GM23338 (cell line): ENCODE data around the gene TMEM207. TPM values are rescaled to one million over a fixed set of nuclear protein-coding genes. Genes with fewer than 3 reads are reported as not detected.

ENCODE experiments used
- ATAC-seq: fragments of 200-7000 bp; cut with Tn5 transposase; 3 replicates; pipeline ENCODE4 v1.9.1; 2020
- DNase-seq: peaks from one replicate; pipeline ENCODE4 v3.0.0-alpha.2; 2015; ENCODE audit warnings: low spot score
- H2AFZ ChIP-seq: fragments of 200-600 bp; sonication (generic); 2 replicates; pipeline ENCODE4 v1.8.0; 2016; ENCODE audit warnings: antibody characterized with exemption, mild to moderate bottlenecking, moderate library complexity
- H3F3A ChIP-seq: fragments of 200-600 bp; sonication (generic); replicated peaks from 2 replicates; pipeline ENCODE4 v1.8.0; 2017; ENCODE audit warnings: antibody characterized with exemption, mixed run types, low read depth
- H3K27ac ChIP-seq: fragments of 200-600 bp; sonication (generic); 2 replicates; pipeline ENCODE4 v1.6.1; 2016; ENCODE audit warnings: low read depth
- H3K27me3 ChIP-seq: fragments of 200-600 bp; sonication (generic); 2 replicates; pipeline ENCODE4 v1.8.0; 2016; ENCODE audit warnings: mild to moderate bottlenecking, mixed run types, moderate library complexity; ENCODE audit not compliant: insufficient read depth
- H3K36me3 ChIP-seq: fragments of 200-600 bp; sonication (generic); 2 replicates; pipeline ENCODE4 v1.8.0; 2016; ENCODE audit warnings: mild to moderate bottlenecking; ENCODE audit not compliant: insufficient read depth
- H3K4me1 ChIP-seq: fragments of 200-600 bp; sonication (generic); 2 replicates; pipeline ENCODE4 v1.8.0; 2016; ENCODE audit warnings: mild to moderate bottlenecking, moderate library complexity; ENCODE audit not compliant: insufficient read depth
- H3K4me2 ChIP-seq: fragments of 200-600 bp; sonication (generic); 2 replicates; pipeline ENCODE4 v1.7.1; 2017; ENCODE audit warnings: mixed run types
- H3K4me3 ChIP-seq: fragments of 200-600 bp; sonication (generic); 2 replicates; pipeline ENCODE4 v1.6.1; 2016; ENCODE audit warnings: mixed run types
- H3K79me2 ChIP-seq: fragments of 200-600 bp; sonication (generic); replicated peaks from 2 replicates; pipeline ENCODE4 v1.8.0; 2017; ENCODE audit warnings: mild to moderate bottlenecking; ENCODE audit not compliant: insufficient read depth
- H3K9me2 ChIP-seq: fragments of 200-600 bp; sonication (generic); 2 replicates; pipeline ENCODE4 v1.8.0; 2017; ENCODE audit not compliant: insufficient read depth
- H4K20me1 ChIP-seq: fragments of 200-600 bp; sonication (generic); replicated peaks from 2 replicates; pipeline ENCODE4 v1.8.0; 2017; ENCODE audit warnings: mild to moderate bottlenecking; ENCODE audit not compliant: insufficient read depth
- H3K27ac Mint-ChIP-seq: 2 replicates; pipeline ENCODE4 v1.8.0; 2020; ENCODE audit warnings: inconsistent platforms, mild to moderate bottlenecking, moderate library complexity, mixed read lengths
- H3K27me3 Mint-ChIP-seq: 3 replicates; pipeline ENCODE4 v1.8.0; 2022; ENCODE audit warnings: low read depth, mild to moderate bottlenecking, moderate library complexity, mixed read lengths, inconsistent platforms; ENCODE audit not compliant: insufficient read depth, poor library complexity
- H3K36me3 Mint-ChIP-seq: 3 replicates; pipeline ENCODE4 v1.8.0; 2021; ENCODE audit warnings: low read depth, mild to moderate bottlenecking, inconsistent platforms, moderate library complexity, mixed read lengths
- H3K4me1 Mint-ChIP-seq: 3 replicates; pipeline ENCODE4 v1.8.0; 2020; ENCODE audit warnings: mild to moderate bottlenecking, inconsistent platforms, mixed read lengths
- H3K4me3 Mint-ChIP-seq: 3 replicates; pipeline ENCODE4 v1.8.0; 2021; ENCODE audit warnings: moderate library complexity, mild to moderate bottlenecking, inconsistent platforms, mixed read lengths
- H3K9me3 Mint-ChIP-seq: 3 replicates; pipeline ENCODE4 v1.8.0; 2020; ENCODE audit warnings: moderate library complexity, mild to moderate bottlenecking, inconsistent platforms, mixed read lengths
- CREB1 ChIP-seq: fragments of 250-450 bp; sonication (Bioruptor Pico); IDR thresholded peaks from 2 replicates; pipeline ENCODE4 v1.5.0; 2020; ENCODE audit warnings: low read depth, mild to moderate bottlenecking, moderate library complexity
- EZH2 ChIP-seq: fragments of 200-600 bp; sonication (generic); IDR thresholded peaks from one replicate; pipeline ENCODE4 v1.8.0; 2017; ENCODE audit warnings: antibody characterized with exemption, mild to moderate bottlenecking, low read depth; ENCODE audit not compliant: unreplicated experiment
- EZH2phosphoT487 ChIP-seq: fragments of 200-600 bp; sonication (generic); IDR thresholded peaks from one replicate; pipeline ENCODE4 v1.8.1; 2018; ENCODE audit warnings: antibody characterized with exemption; ENCODE audit not compliant: unreplicated experiment
- JUNB ChIP-seq: IDR thresholded peaks from one replicate; pipeline ENCODE4 v1.6.1; 2016; ENCODE audit warnings: antibody characterized with exemption; ENCODE audit not compliant: unreplicated experiment
- NANOG ChIP-seq: IDR thresholded peaks from 2 replicates; pipeline ENCODE4 v1.6.1; 2016; ENCODE audit warnings: antibody characterized with exemption, borderline replicate concordance
- POLR2AphosphoS5 ChIP-seq: IDR thresholded peaks from 2 replicates; pipeline ENCODE4 v1.6.1; 2016; ENCODE audit warnings: antibody characterized with exemption, low read depth
- STAT1 ChIP-seq: IDR thresholded peaks from one replicate; pipeline ENCODE4 v1.6.1; 2016; ENCODE audit warnings: antibody characterized with exemption; ENCODE audit not compliant: unreplicated experiment
- ZNF114 ChIP-seq: fragments of 250-450 bp; sonication (Bioruptor Pico); IDR thresholded peaks from 2 replicates; pipeline ENCODE4 v1.5.0; 2020; ENCODE audit warnings: mild to moderate bottlenecking, moderate library complexity
- ZNF331 ChIP-seq: fragments of 250-450 bp; sonication (Bioruptor Pico); IDR thresholded peaks from 2 replicates; pipeline ENCODE4 v1.5.0; 2020; ENCODE audit warnings: low read depth, mild to moderate bottlenecking, moderate library complexity
- polyA plus RNA-seq: library from polyadenylated mRNA; unstranded; fragments of >200 nt; fragmentation: Nextera tagmentation; extraction: Ambion mirVana; gene quantifications from 2 replicates; pipeline ENCODE4 v1.2.1, GENCODE V29; 2016
- total RNA-seq: library from RNA; depleted of rRNA; stranded (reverse); fragments of >200 nt; shearing (Covaris generic); gene quantifications from 2 replicates; pipeline ENCODE4 v1.2.3, GENCODE V29; 2014
- TF ChIP-seq, protein P1 (sequence below): IDR thresholded peaks from one replicate; pipeline ENCODE4 v1.6.1; 2018; ENCODE audit warnings: antibody characterized with exemption; ENCODE audit not compliant: unreplicated experiment
- TF ChIP-seq, protein P2 (sequence below): IDR thresholded peaks from 2 replicates; pipeline ENCODE4 v1.6.1; 2016; ENCODE audit warnings: antibody characterized with exemption
- TF ChIP-seq, protein P3 (sequence below): fragments of 250-450 bp; sonication (Bioruptor Pico); IDR thresholded peaks from 2 replicates; pipeline ENCODE4 v1.5.0; 2020; ENCODE audit warnings: mild to moderate bottlenecking, moderate library complexity

TMEM207 gene
- total and polyA plus RNA-seq, 2 experiments from 2014 or later = not detected

DNA sequence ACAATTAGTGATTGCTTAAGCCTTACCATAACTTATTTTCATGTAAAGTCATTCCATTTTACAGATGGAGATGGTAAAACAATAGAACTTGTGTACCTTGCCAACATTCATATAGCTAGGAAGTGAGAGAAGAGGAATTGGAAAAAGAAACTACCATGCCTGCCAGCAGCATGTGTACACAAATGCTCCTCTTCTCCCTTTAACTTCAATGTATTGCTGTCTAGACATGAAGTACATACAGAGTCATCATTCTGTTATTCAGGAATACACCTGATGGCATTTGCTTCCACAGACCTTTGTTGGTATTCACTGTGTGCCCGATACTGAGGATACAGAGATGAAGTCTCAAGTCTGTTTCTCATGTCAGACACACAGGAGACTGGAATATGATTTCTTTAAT is 7.1 kb upstream of the TMEM207 start:
- Histone ChIP-seq H3K4me3 (no peak overlapping the region), H3K4me1 (no peaks in the 10 kb centered on the region), H2AFZ (no peak overlapping the region), H3K79me2 (no peaks in the 10 kb centered on the region), H3K36me3 (no peaks in the 10 kb centered on the region), H3K27me3 (no peaks in the 10 kb centered on the region), H4K20me1 (no peaks in the 10 kb centered on the region), H3F3A (no peaks in the 10 kb centered on the region), H3K4me2 (no peak overlapping the region), H3K9me2 (no peaks in the 10 kb centered on the region), H3K27ac (no peak overlapping the region)
- H3K4me3 Mint-ChIP-seq = no peak overlapping the region
- no peaks in the 10 kb centered on the region for H3K36me3 Mint-ChIP-seq
- H3K27me3 Mint-ChIP-seq = no peaks in the 10 kb centered on the region
- H3K4me1 Mint-ChIP-seq = no peaks in the 10 kb centered on the region
- ATAC-seq = no peak
- TF ChIP-seq ZNF331 = no peak
- H3K27ac Mint-ChIP-seq = no peak overlapping the region
- DNase-seq = no peak
- H3K9me3 Mint-ChIP-seq = no peaks in the 10 kb centered on the region

DNA sequence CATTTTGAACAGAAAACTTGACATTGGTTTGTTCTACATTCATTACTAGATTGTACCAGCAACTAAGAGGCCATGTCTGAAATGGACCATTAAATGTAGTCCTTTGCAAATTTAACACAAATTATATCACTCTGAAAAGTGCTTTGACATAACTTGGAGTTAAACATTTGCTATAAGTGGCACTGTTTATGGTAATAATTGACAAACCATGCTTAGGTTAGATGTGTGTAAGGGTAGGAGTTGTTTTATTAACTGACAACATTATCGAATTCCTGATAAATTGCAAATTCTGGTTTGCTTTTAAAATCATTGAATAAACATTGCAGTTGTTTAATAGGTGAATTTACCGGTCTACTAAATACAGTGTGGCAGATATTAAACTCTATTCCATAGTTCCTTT is 6.1 kb upstream of the TMEM207 start:
- H3K4me2 ChIP-seq = no peak overlapping the region
- H3K4me1 Mint-ChIP-seq = no peaks in the 10 kb centered on the region
- no peaks in the 10 kb centered on the region for H3F3A ChIP-seq
- H4K20me1 ChIP-seq = no peaks in the 10 kb centered on the region
- ATAC-seq (no peak), DNase-seq (no peak)
- H3K27me3 Mint-ChIP-seq = no peaks in the 10 kb centered on the region
- H3K4me3 Mint-ChIP-seq = no peak overlapping the region
- no peaks in the 10 kb centered on the region for H3K36me3 ChIP-seq
- no peak overlapping the region for H2AFZ ChIP-seq
- no peak overlapping the region for H3K27ac ChIP-seq
- H3K4me3 ChIP-seq = no peak overlapping the region
- no peaks in the 10 kb centered on the region for H3K36me3 Mint-ChIP-seq
- no peaks in the 10 kb centered on the region for H3K27me3 ChIP-seq
- H3K4me1 ChIP-seq = no peaks in the 10 kb centered on the region
- H3K27ac Mint-ChIP-seq = no peak overlapping the region
- H3K79me2 ChIP-seq = no peaks in the 10 kb centered on the region
- no peaks in the 10 kb centered on the region for H3K9me2 ChIP-seq
- no peaks in the 10 kb centered on the region for H3K9me3 Mint-ChIP-seq
- TF ChIP-seq POLR2AphosphoS5 (no peak), EZH2phosphoT487 (no peak), ZNF114 (CRISPR knock-in tag) (no peak), EZH2 (no peak), CREB1 (no peak), ZNF331 (no peak), NANOG (no peak), JUNB (no peak), STAT1 (no peak)
- TF ChIP-seq, protein P1, sequence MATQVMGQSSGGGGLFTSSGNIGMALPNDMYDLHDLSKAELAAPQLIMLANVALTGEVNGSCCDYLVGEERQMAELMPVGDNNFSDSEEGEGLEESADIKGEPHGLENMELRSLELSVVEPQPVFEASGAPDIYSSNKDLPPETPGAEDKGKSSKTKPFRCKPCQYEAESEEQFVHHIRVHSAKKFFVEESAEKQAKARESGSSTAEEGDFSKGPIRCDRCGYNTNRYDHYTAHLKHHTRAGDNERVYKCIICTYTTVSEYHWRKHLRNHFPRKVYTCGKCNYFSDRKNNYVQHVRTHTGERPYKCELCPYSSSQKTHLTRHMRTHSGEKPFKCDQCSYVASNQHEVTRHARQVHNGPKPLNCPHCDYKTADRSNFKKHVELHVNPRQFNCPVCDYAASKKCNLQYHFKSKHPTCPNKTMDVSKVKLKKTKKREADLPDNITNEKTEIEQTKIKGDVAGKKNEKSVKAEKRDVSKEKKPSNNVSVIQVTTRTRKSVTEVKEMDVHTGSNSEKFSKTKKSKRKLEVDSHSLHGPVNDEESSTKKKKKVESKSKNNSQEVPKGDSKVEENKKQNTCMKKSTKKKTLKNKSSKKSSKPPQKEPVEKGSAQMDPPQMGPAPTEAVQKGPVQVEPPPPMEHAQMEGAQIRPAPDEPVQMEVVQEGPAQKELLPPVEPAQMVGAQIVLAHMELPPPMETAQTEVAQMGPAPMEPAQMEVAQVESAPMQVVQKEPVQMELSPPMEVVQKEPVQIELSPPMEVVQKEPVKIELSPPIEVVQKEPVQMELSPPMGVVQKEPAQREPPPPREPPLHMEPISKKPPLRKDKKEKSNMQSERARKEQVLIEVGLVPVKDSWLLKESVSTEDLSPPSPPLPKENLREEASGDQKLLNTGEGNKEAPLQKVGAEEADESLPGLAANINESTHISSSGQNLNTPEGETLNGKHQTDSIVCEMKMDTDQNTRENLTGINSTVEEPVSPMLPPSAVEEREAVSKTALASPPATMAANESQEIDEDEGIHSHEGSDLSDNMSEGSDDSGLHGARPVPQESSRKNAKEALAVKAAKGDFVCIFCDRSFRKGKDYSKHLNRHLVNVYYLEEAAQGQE = no peak
- TF ChIP-seq, protein P2, sequence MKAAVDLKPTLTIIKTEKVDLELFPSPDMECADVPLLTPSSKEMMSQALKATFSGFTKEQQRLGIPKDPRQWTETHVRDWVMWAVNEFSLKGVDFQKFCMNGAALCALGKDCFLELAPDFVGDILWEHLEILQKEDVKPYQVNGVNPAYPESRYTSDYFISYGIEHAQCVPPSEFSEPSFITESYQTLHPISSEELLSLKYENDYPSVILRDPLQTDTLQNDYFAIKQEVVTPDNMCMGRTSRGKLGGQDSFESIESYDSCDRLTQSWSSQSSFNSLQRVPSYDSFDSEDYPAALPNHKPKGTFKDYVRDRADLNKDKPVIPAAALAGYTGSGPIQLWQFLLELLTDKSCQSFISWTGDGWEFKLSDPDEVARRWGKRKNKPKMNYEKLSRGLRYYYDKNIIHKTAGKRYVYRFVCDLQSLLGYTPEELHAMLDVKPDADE = no peak
- TF ChIP-seq, protein P3, sequence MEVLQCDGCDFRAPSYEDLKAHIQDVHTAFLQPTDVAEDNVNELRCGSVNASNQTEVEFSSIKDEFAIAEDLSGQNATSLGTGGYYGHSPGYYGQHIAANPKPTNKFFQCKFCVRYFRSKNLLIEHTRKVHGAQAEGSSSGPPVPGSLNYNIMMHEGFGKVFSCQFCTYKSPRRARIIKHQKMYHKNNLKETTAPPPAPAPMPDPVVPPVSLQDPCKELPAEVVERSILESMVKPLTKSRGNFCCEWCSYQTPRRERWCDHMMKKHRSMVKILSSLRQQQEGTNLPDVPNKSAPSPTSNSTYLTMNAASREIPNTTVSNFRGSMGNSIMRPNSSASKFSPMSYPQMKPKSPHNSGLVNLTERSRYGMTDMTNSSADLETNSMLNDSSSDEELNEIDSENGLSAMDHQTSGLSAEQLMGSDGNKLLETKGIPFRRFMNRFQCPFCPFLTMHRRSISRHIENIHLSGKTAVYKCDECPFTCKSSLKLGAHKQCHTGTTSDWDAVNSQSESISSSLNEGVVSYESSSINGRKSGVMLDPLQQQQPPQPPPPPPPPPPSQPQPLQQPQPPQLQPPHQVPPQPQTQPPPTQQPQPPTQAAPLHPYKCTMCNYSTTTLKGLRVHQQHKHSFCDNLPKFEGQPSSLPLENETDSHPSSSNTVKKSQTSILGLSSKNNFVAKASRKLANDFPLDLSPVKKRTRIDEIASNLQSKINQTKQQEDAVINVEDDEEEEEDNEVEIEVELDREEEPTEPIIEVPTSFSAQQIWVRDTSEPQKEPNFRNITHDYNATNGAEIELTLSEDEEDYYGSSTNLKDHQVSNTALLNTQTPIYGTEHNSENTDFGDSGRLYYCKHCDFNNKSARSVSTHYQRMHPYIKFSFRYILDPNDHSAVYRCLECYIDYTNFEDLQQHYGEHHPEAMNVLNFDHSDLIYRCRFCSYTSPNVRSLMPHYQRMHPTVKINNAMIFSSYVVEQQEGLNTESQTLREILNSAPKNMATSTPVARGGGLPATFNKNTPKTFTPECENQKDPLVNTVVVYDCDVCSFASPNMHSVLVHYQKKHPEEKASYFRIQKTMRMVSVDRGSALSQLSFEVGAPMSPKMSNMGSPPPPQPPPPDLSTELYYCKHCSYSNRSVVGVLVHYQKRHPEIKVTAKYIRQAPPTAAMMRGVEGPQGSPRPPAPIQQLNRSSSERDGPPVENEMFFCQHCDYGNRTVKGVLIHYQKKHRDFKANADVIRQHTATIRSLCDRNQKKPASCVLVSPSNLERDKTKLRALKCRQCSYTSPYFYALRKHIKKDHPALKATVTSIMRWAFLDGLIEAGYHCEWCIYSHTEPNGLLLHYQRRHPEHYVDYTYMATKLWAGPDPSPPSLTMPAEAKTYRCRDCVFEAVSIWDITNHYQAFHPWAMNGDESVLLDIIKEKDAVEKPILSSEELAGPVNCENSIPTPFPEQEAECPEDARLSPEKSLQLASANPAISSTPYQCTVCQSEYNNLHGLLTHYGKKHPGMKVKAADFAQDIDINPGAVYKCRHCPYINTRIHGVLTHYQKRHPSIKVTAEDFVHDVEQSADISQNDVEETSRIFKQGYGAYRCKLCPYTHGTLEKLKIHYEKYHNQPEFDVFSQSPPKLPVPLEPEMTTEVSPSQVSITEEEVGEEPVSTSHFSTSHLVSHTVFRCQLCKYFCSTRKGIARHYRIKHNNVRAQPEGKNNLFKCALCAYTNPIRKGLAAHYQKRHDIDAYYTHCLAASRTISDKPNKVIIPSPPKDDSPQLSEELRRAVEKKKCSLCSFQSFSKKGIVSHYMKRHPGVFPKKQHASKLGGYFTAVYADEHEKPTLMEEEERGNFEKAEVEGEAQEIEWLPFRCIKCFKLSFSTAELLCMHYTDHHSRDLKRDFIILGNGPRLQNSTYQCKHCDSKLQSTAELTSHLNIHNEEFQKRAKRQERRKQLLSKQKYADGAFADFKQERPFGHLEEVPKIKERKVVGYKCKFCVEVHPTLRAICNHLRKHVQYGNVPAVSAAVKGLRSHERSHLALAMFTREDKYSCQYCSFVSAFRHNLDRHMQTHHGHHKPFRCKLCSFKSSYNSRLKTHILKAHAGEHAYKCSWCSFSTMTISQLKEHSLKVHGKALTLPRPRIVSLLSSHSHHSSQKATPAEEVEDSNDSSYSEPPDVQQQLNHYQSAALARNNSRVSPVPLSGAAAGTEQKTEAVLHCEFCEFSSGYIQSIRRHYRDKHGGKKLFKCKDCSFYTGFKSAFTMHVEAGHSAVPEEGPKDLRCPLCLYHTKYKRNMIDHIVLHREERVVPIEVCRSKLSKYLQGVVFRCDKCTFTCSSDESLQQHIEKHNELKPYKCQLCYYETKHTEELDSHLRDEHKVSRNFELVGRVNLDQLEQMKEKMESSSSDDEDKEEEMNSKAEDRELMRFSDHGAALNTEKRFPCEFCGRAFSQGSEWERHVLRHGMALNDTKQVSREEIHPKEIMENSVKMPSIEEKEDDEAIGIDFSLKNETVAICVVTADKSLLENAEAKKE (CRISPR knock-in tag) = no peak
